Measurements from ENCODE around the gene RAX2. TPM values are rescaled to one million over a fixed set of nuclear protein-coding genes. Genes with fewer than 3 reads are reported as not detected.
A peak's percentile ranks its signal among the peaks of the same experiment; 100 is the strongest.

Gene RAX2
- total and polyA plus RNA-seq, 10 of the 15 experiments (the other 5 are each of a cell fraction or from before 2014, with no cell fraction given), result not detected

GRCh38 chr19:3762501-3763459, 9.2 kb downstream of the RAX2 start, which contains the start of gene MRPL54:
TSS of gene MRPL54 (plus strand) at chr19:3762682. CDS start at chr19:3762701, 19 bp downstream.
- BruUV-seq (replicated peaks), result TSS peak; percentile 97
- Histone ChIP-seq H3K27ac (ENCODE audit: control insufficient read depth, insufficient read depth) (peak within 1 kb of the TSS; percentile 100), H2AFZ (ENCODE audit: control insufficient read depth, low read depth, low read length) (peak within 1 kb of the TSS; percentile 97), H4K20me1 (ENCODE audit: control insufficient read depth, insufficient read depth) (no peaks in the 10 kb centered on the region), H3K4me3 (peak within 1 kb of the TSS; percentile 91), H3K36me3 (ENCODE audit: control insufficient read depth in 2 of 2, insufficient read depth in 2 of 2, low read length in 1 of 2) (peaks cover 0 to 12% of the 10 kb centered on the region in 2 experiments; a peak in 3 of 4 replicates), H3K79me2 (ENCODE audit: control insufficient read depth, insufficient read depth, low read length) (peaks cover 25% of the 10 kb centered on the region), H3K4me1 (ENCODE audit: control insufficient read depth, insufficient read depth, low read length) (peaks cover 4% of the 10 kb centered on the region; the same call in 1 of the 2 replicates), H3K4me2 (ENCODE audit: control insufficient read depth, insufficient read depth) (peak within 1 kb of the TSS; percentile 95), H3K27me3 (replicated peaks in 1 of 2; ENCODE audit: control insufficient read depth in 2 of 2, insufficient read depth in 2 of 2, low read length in 1 of 2) (no peaks in the 10 kb centered on the region), H3K9me3 (replicated peaks; ENCODE audit: control insufficient read depth, insufficient read depth, low read length) (no peaks in the 10 kb centered on the region), H3K9ac (ENCODE audit: control insufficient read depth, insufficient read depth, low read length) (peak within 1 kb of the TSS; percentile 98)
- CTCF ChIA-PET, result interaction anchor here (0.7 to 2.3 kb wide), 11 partner anchors 13 to 487 kb away, joined by 3 to 13 read pairs (median 3); partner anchors contain the start of genes EEF2 and PIP5K1C
- intact Hi-C loops (cut with micrococcal nuclease; ENCODE audit: unreplicated experiment), result no loop called here
- POLR2A ChIA-PET, result interaction anchor here (0.6 to 1.9 kb wide), 11 partner anchors 209 to 1692 kb away, joined by 3 to 5 read pairs (median 4); partner anchors contain the start of genes CHAF1A, EBI3 and MPND
- ATAC-seq (peak; percentile 89), DNase-seq (ENCODE audit: low read depth, low spot score) (peak; percentile 97), FAIRE-seq (peak; percentile 98)
- SMC1A ChIA-PET (ENCODE audit: uncharacterized antibody, unreplicated experiment), result interaction anchor here (0.6 to 1.5 kb wide), 11 partner anchors 19 to 444 kb away, joined by 3 to 8 read pairs (median 3); partner anchors contain the start of gene EEF2
- in situ Hi-C loops (cut with MboI), result no loop called here
- RAD21 ChIA-PET (ENCODE audit: unreplicated experiment), result interaction anchor here (0.6 to 2.1 kb wide), 12 partner anchors 11 to 1615 kb away, joined by 3 to 7 read pairs (median 4); no protein-coding TSS in a partner anchor
- WGBS (ENCODE audit: insufficient coverage, insufficient replicate concordance, low lambda C conversion rate, missing lambda C conversion rate), result under 1% methylated on average over 47 of the region's 47 CpGs
- no peak for TF ChIP-seq FOS (IDR thresholded peaks at IDR 0.05; ENCODE audit: borderline replicate concordance, extremely low read depth, insufficient read length)
- peak; percentile 90 for TF ChIP-seq POLR2AphosphoS2 (IDR thresholded peaks at IDR 0.05; ENCODE audit: low read depth, low read length)
- no peak for TF ChIP-seq ZNF592 (IDR thresholded peaks at IDR 0.05)
- TF ChIP-seq TCF12 (IDR thresholded peaks at IDR 0.05; ENCODE audit: low read depth, low read length), result no peak
- no peak for TF ChIP-seq MEF2A (IDR thresholded peaks at IDR 0.05; ENCODE audit: insufficient read depth, low read depth, low read length)
- no peak for TF ChIP-seq SUPT20H (IDR thresholded peaks at IDR 0.05; ENCODE audit: borderline replicate concordance, control insufficient read depth, low read depth, low read length)
- no peak for TF ChIP-seq BMI1 (IDR thresholded peaks at IDR 0.05; ENCODE audit: borderline replicate concordance)
- TF ChIP-seq, protein P1, sequence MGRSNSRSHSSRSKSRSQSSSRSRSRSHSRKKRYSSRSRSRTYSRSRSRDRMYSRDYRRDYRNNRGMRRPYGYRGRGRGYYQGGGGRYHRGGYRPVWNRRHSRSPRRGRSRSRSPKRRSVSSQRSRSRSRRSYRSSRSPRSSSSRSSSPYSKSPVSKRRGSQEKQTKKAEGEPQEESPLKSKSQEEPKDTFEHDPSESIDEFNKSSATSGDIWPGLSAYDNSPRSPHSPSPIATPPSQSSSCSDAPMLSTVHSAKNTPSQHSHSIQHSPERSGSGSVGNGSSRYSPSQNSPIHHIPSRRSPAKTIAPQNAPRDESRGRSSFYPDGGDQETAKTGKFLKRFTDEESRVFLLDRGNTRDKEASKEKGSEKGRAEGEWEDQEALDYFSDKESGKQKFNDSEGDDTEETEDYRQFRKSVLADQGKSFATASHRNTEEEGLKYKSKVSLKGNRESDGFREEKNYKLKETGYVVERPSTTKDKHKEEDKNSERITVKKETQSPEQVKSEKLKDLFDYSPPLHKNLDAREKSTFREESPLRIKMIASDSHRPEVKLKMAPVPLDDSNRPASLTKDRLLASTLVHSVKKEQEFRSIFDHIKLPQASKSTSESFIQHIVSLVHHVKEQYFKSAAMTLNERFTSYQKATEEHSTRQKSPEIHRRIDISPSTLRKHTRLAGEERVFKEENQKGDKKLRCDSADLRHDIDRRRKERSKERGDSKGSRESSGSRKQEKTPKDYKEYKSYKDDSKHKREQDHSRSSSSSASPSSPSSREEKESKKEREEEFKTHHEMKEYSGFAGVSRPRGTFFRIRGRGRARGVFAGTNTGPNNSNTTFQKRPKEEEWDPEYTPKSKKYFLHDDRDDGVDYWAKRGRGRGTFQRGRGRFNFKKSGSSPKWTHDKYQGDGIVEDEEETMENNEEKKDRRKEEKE (IDR thresholded peaks at IDR 0.05), result no peak
- 0 out of 2 replicates have a peak, but pooled peaks have one; percentile 24 for TF ChIP-seq CHD1 (IDR thresholded peaks at IDR 0.05; ENCODE audit: low read depth, low read length)
- TF ChIP-seq ZBTB4 (CRISPR knock-in tag; IDR thresholded peaks at IDR 0.05), result no peak
